Fibroblast of lung (primary cell): ENCODE results near the gene SPATA20. TPM values are rescaled to one million over a fixed set of nuclear protein-coding genes. Genes with fewer than 3 reads are reported as not detected.

Source experiments
- DNase-seq, 2 donors: peaks; one replicate each; pipeline versions ENCODE4 v3.0.0 to v3.0.0-alpha.2; 2010; ENCODE audit warnings: low read depth in 2 of 2
- H2AFZ ChIP-seq: 2 replicates; pipeline ENCODE4 v1.5.1; 2012; ENCODE audit warnings: low read length, control low read depth, inconsistent platforms
- H3K27ac ChIP-seq: 2 replicates; pipeline ENCODE4 v1.5.1; 2011; ENCODE audit warnings: low read length, control low read depth; ENCODE audit not compliant: insufficient read depth
- H3K27me3 ChIP-seq: 2 replicates; pipeline ENCODE4 v1.5.1; 2011; ENCODE audit warnings: mild to moderate bottlenecking, low read length; ENCODE audit not compliant: control insufficient read depth, insufficient read depth
- H3K36me3 ChIP-seq: 2 replicates; pipeline ENCODE4 v1.5.1; 2011; ENCODE audit warnings: low read length; ENCODE audit not compliant: control insufficient read depth, insufficient read depth
- H3K4me1 ChIP-seq: 2 replicates; pipeline ENCODE4 v1.5.1; 2011; ENCODE audit warnings: low read length; ENCODE audit not compliant: control insufficient read depth, insufficient read depth; ENCODE audit errors: extremely low read depth
- H3K4me2 ChIP-seq: 2 replicates; pipeline ENCODE4 v1.5.1; 2011; ENCODE audit warnings: low read length, control low read depth; ENCODE audit not compliant: insufficient read depth; ENCODE audit errors: extremely low read depth
- H3K4me3 ChIP-seq, 4 experiments: fragments of 200-600 bp in 1 of 4; sonication (generic) in 1 of 4; replicated peaks in 1 of 4; 2 replicates each; pipeline ENCODE4 v1.5.1; 2011 to 2016; ENCODE audit warnings: low read length in 4 of 4, low read depth in 3 of 4, mild to moderate bottlenecking in 3 of 4, control low read depth in 2 of 4, inconsistent platforms in 1 of 4, mixed read lengths in 1 of 4; ENCODE audit not compliant: insufficient read depth in 1 of 4; ENCODE audit errors: control extremely low read depth in 1 of 4
- H3K79me2 ChIP-seq: 2 replicates; pipeline ENCODE4 v1.5.1; 2012; ENCODE audit warnings: mild to moderate bottlenecking, low read length, inconsistent platforms; ENCODE audit not compliant: control insufficient read depth, insufficient read depth
- H3K9ac ChIP-seq: 2 replicates; pipeline ENCODE4 v1.5.1; 2011; ENCODE audit warnings: mild to moderate bottlenecking, low read length, control low read depth; ENCODE audit not compliant: insufficient read depth
- H3K9me3 ChIP-seq: 2 replicates; pipeline ENCODE4 v1.5.1; 2012; ENCODE audit warnings: low read depth, low read length; ENCODE audit not compliant: control insufficient read depth, insufficient read depth
- H4K20me1 ChIP-seq: 2 replicates; pipeline ENCODE4 v1.5.1; 2011; ENCODE audit warnings: low read length; ENCODE audit not compliant: control insufficient read depth, insufficient read depth; ENCODE audit errors: extremely low read depth
- EZH2 ChIP-seq: IDR thresholded peaks from 2 replicates; pipeline ENCODE4 v1.5.1; 2012; ENCODE audit warnings: low read length, control low read depth, mild to moderate bottlenecking; ENCODE audit errors: missing control alignments
- polyA plus RNA-seq, 2 donors: library from polyadenylated mRNA; depleted of rRNA in 1 of 2; stranded (reverse) in 1 of 2; unstranded in 1 of 2; fragments of >200 nt; gene quantifications; 2 replicates each; pipeline ENCODE4 v1.2.1, GENCODE V29; 2011 to 2012; ENCODE audit warnings: missing spikeins in 1 of 2
- total RNA-seq: library from RNA; depleted of rRNA; stranded (reverse); fragments of >200 nt; gene quantifications from 2 replicates; pipeline ENCODE4 v1.2.1, GENCODE V29; 2014
- TF ChIP-seq, protein P1 (sequence below), 2 donors: IDR thresholded peaks in 1 of 2; conservative IDR thresholded peaks in 1 of 2; 1 replicate in 1 of 2; 2 replicates in 1 of 2; pipeline ENCODE4 v1.5.1; 2011 to 2012; ENCODE audit warnings: low read length in 2 of 2, control low read depth in 1 of 2, inconsistent platforms in 1 of 2, low read depth in 1 of 2, mild to moderate bottlenecking in 1 of 2

The SPATA20 gene
- total and polyA plus RNA-seq, 2 donors (not counting 1 experiment from before 2014, with no cell fraction given) = 21.6 to 119 TPM

DNA sequence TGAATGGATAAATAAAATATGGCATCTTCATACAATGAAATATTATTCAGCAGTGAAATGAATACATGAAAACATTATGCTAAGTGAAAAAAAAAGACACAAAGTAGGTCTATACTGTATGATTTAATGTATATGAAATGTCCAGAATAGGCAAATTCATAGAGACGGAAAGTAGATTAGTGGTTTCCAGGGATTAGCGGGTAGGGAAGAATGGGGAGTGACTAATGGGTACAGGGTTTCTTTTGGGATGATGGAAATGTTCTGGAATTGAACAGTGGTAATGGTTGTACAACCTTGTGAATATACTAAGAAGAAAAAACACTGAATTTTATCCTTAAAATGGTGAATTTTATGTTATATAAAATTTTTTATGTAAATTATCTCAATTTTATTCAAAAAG lies 47.3 kb upstream of the SPATA20 start:
- no peak overlapping the region for H3K4me2 ChIP-seq
- TF ChIP-seq EZH2 = no peak
- TF ChIP-seq, protein P1, sequence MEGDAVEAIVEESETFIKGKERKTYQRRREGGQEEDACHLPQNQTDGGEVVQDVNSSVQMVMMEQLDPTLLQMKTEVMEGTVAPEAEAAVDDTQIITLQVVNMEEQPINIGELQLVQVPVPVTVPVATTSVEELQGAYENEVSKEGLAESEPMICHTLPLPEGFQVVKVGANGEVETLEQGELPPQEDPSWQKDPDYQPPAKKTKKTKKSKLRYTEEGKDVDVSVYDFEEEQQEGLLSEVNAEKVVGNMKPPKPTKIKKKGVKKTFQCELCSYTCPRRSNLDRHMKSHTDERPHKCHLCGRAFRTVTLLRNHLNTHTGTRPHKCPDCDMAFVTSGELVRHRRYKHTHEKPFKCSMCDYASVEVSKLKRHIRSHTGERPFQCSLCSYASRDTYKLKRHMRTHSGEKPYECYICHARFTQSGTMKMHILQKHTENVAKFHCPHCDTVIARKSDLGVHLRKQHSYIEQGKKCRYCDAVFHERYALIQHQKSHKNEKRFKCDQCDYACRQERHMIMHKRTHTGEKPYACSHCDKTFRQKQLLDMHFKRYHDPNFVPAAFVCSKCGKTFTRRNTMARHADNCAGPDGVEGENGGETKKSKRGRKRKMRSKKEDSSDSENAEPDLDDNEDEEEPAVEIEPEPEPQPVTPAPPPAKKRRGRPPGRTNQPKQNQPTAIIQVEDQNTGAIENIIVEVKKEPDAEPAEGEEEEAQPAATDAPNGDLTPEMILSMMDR (conservative IDR thresholded peaks at IDR 0.05 in 1 of 2, IDR thresholded peaks at IDR 0.05 in 1 of 2; ENCODE audit: low read depth in 1 of 2, low read length in 2 of 2) = no peak
- no peak overlapping the region for H3K27ac ChIP-seq
- no peaks in the 10 kb centered on the region for H3K9me3 ChIP-seq
- DNase-seq = no peak
- H3K79me2 ChIP-seq = no peaks in the 10 kb centered on the region
- H3K36me3 ChIP-seq = no peaks in the 10 kb centered on the region
- no peaks in the 10 kb centered on the region for H3K4me1 ChIP-seq
- H2AFZ ChIP-seq = no peak overlapping the region
- no peak overlapping the region for H3K4me3 ChIP-seq
- no peaks in the 10 kb centered on the region for H4K20me1 ChIP-seq
- no peaks in the 10 kb centered on the region for H3K27me3 ChIP-seq
- H3K9ac ChIP-seq = no peak overlapping the region

DNA sequence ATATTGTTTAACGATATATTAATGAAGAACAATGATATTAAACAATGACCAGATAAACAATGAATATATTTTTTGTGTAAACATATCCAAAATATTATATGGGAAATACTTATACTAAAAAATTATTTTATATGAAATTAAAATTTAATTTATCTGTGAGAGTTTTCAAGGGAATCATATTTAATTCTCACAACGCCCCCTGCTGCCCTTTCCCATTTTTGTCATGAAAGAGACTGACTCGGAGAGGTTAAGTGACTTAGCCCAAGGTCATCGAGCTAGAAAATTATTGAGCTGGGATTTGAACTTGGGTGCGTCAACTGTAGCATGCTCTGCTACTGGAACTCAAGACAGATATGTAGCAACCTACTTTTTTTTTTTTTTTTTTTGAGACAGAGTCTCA lies 45.9 kb upstream of the SPATA20 start:
- DNase-seq = peak in 1 of 2 donors; percentile 47
- Histone ChIP-seq H3K9me3 (no peaks in the 10 kb centered on the region), H3K79me2 (no peaks in the 10 kb centered on the region), H3K27me3 (no peaks in the 10 kb centered on the region), H3K27ac (no peak overlapping the region), H3K4me3 (no peak overlapping the region), H4K20me1 (no peaks in the 10 kb centered on the region), H3K9ac (no peak overlapping the region), H3K36me3 (no peaks in the 10 kb centered on the region), H3K4me2 (no peak overlapping the region), H3K4me1 (no peaks in the 10 kb centered on the region), H2AFZ (no peak overlapping the region)
- TF ChIP-seq EZH2 = no peak
- TF ChIP-seq, protein P1 (conservative IDR thresholded peaks at IDR 0.05 in 1 of 2, IDR thresholded peaks at IDR 0.05 in 1 of 2; ENCODE audit: low read depth in 1 of 2, low read length in 2 of 2) = peak; percentile 32 to 46

DNA sequence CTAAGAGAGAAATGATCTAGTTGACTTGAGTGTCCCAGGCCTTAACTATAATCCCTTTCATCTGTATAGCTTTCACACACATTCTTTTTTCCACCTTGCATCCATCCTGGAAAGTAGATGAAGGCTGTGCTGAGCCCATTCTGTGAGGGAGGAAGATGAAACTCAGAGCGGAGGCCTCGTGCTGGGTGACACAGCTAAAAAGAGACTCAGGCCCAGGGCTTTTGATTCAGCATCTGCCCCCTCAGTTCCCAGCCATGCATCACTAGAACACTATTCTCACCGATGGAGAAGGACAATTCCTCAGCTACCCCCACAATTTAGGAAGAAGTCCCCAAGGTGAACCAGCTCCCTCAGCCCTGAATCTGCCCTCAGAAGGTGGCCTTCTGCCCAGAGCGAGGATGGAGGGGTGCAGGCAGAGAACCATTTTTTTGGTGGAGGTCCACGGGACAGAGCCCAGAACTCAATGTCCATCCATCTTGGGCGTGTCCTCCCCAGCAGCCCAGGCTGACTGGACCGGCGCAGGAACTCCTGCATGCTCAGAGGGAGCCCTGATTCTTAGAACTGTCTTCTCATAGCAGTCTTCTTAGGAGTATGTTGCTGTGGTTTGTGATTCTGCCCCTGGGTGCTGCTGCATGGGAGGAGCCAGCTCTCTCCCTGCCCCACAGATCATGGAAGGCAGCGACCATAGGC lies 44.5 kb upstream of the SPATA20 start:
- H4K20me1 ChIP-seq = no peaks in the 10 kb centered on the region
- no peak overlapping the region for H3K9ac ChIP-seq
- H2AFZ ChIP-seq = no peak overlapping the region
- H3K4me3 ChIP-seq = no peak overlapping the region
- no peaks in the 10 kb centered on the region for H3K79me2 ChIP-seq
- no peaks in the 10 kb centered on the region for H3K4me1 ChIP-seq
- DNase-seq = no peak
- H3K4me2 ChIP-seq = no peak overlapping the region
- no peaks in the 10 kb centered on the region for H3K36me3 ChIP-seq
- H3K9me3 ChIP-seq = no peaks in the 10 kb centered on the region
- H3K27me3 ChIP-seq = no peaks in the 10 kb centered on the region
- no peak overlapping the region for H3K27ac ChIP-seq
- no peak for TF ChIP-seq EZH2
- TF ChIP-seq, protein P1 (conservative IDR thresholded peaks at IDR 0.05 in 1 of 2, IDR thresholded peaks at IDR 0.05 in 1 of 2; ENCODE audit: low read depth in 1 of 2, low read length in 2 of 2) = no peak
